CD4-positive, alpha-beta T cell treated with Interleukin-17A for 1 hour (primary cell): ENCODE data around the gene TUBA4B.

Experiments
- DNase-seq: peaks from one replicate; pipeline ENCODE4 v3.0.0-alpha.2; 2020

The TUBA4B gene

GRCh38 chr2:219218732-219219701 is 34.0 kb upstream of the TUBA4B start, which contains the start of gene ABCB6:
Gene ABCB6 (minus strand): TSS chr2:219218958. CDS start chr2:219218673, 285 bp downstream.
- DNase-seq = peak; percentile 91

DNA sequence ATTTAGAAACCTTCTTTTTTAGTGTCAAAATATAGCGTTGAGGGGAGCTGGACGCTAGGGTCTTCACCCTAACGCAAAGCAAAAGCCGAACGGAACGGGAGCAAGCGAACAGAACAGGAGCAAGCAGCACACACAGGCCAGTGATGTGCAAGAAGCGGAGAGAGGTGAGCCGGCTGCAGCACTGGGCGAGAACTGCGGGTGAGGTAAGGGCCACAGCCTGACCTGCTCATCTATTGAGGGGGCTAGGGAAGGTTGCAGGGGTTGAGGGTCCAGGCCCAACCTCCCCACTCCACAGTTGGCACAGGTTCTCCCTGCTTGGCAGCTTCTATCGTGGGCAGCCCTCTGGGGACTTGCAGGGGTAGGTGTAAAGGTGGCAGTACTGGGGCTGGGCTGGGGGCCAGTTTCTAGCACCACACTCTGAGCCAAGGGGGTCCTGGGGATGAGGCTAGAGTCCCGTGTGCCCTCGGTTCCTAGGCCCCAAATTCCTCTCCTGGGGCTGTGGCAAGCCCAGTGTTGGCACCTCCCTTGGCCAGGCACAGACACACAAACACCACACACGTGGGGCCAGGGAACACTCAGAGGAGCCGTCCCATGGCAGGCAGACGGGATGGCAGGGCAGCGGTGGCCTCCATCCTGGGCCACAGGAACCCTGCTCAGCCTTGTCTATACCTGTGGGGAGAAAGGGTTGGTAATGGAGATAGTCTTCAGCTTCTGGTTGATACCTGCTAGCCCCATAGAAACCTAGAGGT is 33.1 kb upstream of the TUBA4B start:
- no peak for DNase-seq

GRCh38 chr2:219220652-219221402 is 32.2 kb upstream of the TUBA4B start:
- no peak for DNase-seq

- no peak for DNase-seq
These were observed 31.0 kb upstream of the TUBA4B start for GRCh38 chr2:219221957-219222518.

- DNase-seq = no peak
These were observed 29.0 kb upstream of the TUBA4B start for GRCh38 chr2:219223831-219224610.

GRCh38 chr2:219225350-219225749 is 27.7 kb upstream of the TUBA4B start:
- DNase-seq = no peak

GRCh38 chr2:219228041-219228910 is 24.8 kb upstream of the TUBA4B start:
- no peak for DNase-seq

DNA sequence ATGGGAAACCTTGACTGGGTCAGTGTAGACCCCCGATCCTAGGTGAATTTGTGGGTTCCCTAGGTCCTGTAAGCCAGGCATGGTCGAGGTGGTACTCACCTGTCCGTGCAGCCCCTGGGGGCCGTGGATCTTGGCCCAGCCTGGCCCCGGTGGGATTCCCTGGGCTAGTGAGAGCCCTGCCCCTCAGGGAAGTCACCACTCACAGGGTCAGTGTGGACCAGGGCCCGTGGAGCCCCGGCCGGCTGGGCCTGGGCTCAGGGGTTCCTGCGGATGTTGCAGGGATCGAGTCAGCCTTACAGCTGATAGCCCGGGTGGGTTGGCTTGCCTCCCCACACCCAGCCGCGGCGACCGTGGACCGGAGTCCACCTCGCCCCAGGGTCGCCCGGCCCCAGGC is 24.1 kb upstream of the TUBA4B start:
- no peak for DNase-seq

DNA sequence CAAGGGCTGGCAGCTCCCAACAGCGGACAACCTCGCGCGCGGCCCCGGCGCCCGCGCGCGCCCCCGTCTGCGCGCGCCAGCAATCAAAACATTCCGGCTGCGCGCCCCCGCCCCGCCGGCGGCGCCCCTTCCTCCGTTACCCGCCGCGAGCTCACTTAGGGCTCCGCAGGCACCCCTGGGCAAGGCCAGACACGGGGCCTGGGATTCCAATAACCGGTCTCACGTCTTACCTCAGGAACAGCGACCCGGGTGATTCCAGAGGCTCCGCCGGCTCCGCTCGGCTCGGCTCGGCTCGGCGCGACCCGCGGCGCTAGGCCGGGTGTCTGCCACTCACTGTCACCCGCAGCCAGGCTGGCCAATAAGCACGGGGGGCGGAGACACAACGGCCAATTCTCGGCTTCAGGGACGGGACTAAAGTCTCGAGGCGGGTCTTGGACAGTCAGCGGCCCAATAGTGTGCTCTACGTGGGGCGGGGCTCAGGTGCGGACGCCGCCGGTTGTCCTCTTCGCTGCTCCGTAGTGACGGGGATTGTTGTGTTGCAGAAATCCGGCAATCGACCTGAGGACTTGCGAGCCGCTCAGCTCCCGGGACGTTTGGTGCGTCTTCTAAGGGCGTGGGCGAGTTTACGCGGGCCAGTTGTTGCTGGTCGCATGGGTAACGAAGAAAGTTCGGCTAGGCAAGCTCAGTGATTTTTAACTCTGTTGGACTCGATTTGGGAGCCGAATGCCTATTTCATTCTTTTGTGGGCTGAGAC is 23.6 kb upstream of the TUBA4B start, which contains the start of the genes ANKZF1 and ATG9A:
Gene ANKZF1 (plus strand): TSS at position 502 of the 754 bp plus-strand sequence. CDS start 452 bp downstream, outside the sequence.
Gene ATG9A (minus strand): TSS at position 332 of the 754 bp plus-strand sequence. CDS start 1,612 bp downstream, outside the sequence.
- peak; percentile 99 for DNase-seq

- DNase-seq = peak; percentile 35
These were observed 22.9 kb upstream of the TUBA4B start for GRCh38 chr2:219230059-219230540.

DNA sequence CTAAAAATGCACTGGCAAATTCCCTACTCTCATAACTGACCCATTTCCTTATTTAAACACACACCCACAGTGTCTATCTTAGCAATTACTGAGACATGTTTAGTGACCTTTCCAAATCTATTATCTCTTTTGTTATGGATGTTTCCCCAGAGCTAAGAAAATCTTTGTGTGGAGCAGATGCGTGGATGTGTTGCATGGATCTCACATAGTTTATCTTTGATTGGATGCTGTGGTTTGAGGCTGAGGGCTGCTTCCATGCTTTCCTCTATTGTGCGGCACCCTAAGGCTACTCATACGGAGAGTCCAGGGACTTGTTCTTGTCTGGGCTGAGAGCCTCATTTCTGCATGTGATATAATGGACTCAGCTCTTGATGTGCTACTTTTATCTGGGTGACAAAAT is 18.7 kb upstream of the TUBA4B start:
- DNase-seq = no peak

DNA sequence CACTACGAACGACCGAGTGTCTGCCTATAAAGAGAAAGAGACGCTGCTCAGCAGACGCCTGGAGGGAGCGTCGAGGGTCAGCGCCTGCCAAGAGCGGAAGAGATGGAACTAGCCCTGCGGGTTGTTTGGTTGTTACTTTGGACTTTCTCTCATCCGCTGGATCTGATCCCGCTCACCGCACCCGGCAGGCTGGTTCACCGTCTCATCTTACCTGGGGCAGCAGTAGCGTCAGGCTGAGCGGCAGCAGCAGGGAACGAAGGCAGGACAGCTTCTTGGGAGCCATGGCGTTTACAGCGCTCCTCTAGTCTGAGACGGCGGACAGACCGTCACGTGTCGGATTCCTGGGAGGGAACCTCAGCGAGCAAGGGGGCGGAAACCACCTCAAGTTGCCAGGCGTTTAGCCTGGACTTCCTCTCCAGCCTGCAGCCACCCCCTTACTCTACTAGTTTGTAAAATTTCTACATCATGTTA is 9.7 kb upstream of the TUBA4B start:
- DNase-seq = no peak

DNA sequence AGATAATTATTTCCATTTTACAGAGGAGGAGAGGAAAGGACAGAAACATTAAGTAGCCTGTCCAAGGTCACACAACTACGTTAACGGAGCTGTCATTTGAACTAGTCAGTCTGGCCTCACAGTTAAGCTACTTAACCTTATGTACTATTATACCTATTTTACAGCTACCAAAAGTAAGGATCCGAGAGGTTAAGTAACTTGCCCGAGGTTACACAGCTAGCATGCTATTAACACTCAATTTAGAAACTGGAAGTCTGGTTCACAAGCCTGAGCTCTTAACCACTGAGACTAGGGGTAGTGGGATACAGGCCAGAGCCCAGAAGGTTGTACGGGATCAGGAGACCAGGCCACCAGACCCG is 8.3 kb upstream of the TUBA4B start:
- no peak for DNase-seq

GRCh38 chr2:219245148-219245898 is 7.7 kb upstream of the TUBA4B start, which contains the start of the genes GLB1L and STK16:
Gene GLB1L (minus strand): TSS chr2:219245444. CDS start chr2:219243573, 1,871 bp downstream.
Gene STK16 (plus strand): TSS chr2:219245479. CDS start chr2:219246000, 521 bp downstream.
- peak; percentile 89 for DNase-seq

DNA sequence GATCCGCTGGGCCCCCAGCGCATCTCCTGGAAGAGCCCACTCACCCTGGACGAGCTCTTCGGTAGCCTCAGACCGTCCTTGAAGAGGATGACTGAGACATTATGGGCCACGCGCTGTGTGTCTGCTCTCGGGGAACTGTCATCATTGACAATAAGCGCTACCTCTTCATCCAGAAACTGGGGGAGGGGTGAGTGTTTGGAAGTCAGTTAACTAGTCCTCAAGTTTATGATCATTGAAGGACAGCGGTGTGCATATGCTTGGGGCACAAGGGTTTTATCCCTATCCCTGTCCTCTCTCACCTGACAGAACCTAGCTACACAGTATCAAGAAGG is 7.2 kb upstream of the TUBA4B start:
- DNase-seq = no peak

GRCh38 chr2:219246559-219246958 is 6.5 kb upstream of the TUBA4B start:
- no peak for DNase-seq

- DNase-seq = peak; percentile 84
These were observed 5.1 kb upstream of the TUBA4B start for GRCh38 chr2:219247678-219248642.
